Heart left ventricle (tissue), 16 donors: ENCODE results near the gene MAGI1. TPM values are rescaled to one million over a fixed set of nuclear protein-coding genes. Genes with fewer than 3 reads are reported as not detected.

ENCODE experiments used
- ATAC-seq, 4 donors: fragments of 200-7000 bp; cut with Tn5 transposase; one replicate each; pipeline ENCODE4 v1.9.1; 2020 to 2022; ENCODE audit warnings: moderate library complexity in 4 of 4, mild to moderate bottlenecking in 3 of 4, moderate number of reproducible peaks in 1 of 4
- DNase-seq, 5 donors: peaks; one replicate each; pipeline ENCODE4 v3.0.0-alpha.2; 2020
- H3K27ac ChIP-seq, 12 donors: fragments of 200-600 bp; sonication (generic) in 4 of 12; one replicate each; pipeline versions ENCODE4 v1.5.0 to v1.8.0; 2016 to 2022; ENCODE audit warnings: mild to moderate bottlenecking in 2 of 12
- H3K27me3 ChIP-seq, 9 donors: fragments of 200-600 bp; sonication (generic) in 2 of 9; one replicate each; pipeline versions ENCODE4 v1.5.1 to v1.8.0; 2016 to 2022; ENCODE audit warnings: mild to moderate bottlenecking in 3 of 9
- H3K36me3 ChIP-seq, 9 donors: fragments of 200-600 bp; sonication (generic) in 2 of 9; one replicate each; pipeline versions ENCODE4 v1.5.0 to v1.8.0; 2018 to 2022; ENCODE audit warnings: mild to moderate bottlenecking in 2 of 9
- H3K4me1 ChIP-seq, 12 donors: fragments of 200-600 bp; sonication (generic) in 4 of 12; one replicate each; pipeline versions ENCODE4 v1.5.0 to v1.8.0; 2016 to 2022; ENCODE audit warnings: mild to moderate bottlenecking in 3 of 12
- H3K4me3 ChIP-seq, 12 donors: fragments of 200-600 bp; sonication (generic) in 4 of 12; one replicate each; pipeline versions ENCODE4 v1.5.0 to v1.8.0; 2017 to 2022; ENCODE audit warnings: mild to moderate bottlenecking in 9 of 12, moderate library complexity in 4 of 12
- H3K9me3 ChIP-seq, 12 donors: fragments of 200-600 bp; sonication (generic) in 4 of 12; one replicate each; pipeline versions ENCODE4 v1.5.0 to v1.8.0; 2016 to 2022; ENCODE audit warnings: mild to moderate bottlenecking in 1 of 12
- CTCF ChIP-seq, 12 donors: fragments of 200-600 bp; sonication (generic) in 4 of 12; IDR thresholded peaks; one replicate each; pipeline versions ENCODE4 v1.5.0 to v1.8.0; 2018 to 2022; ENCODE audit warnings: antibody characterized with exemption in 12 of 12, mild to moderate bottlenecking in 5 of 12
- POLR2A ChIP-seq, 2 donors: fragments of 450-650 bp; IDR thresholded peaks; one replicate each; pipeline ENCODE4 v1.6.1; 2017; ENCODE audit warnings: antibody characterized with exemption in 2 of 2, mild to moderate bottlenecking in 2 of 2, moderate library complexity in 2 of 2
- WGBS, 4 donors: extraction: QIAGEN DNeasy Blood & Tissue Kit in 2 of 4; methylation state at CpG; one replicate each; pipeline versions ENCODE4 v1.1.5 to v1.1.7; 2013 to 2018; 5-methylcytosine and 5-hydroxymethylcytosine counted together
- intact Hi-C, 10 donors: fragments of 100-400 bp; cut with DNase I; formaldehyde crosslinking; loops; one replicate each; pipeline versions ENCODE4 v1.11.1 to v1.14.2; 2022
- polyA plus RNA-seq, 2 donors: library from polyadenylated mRNA; stranded (reverse); fragments of 200-250 nt; gene quantifications; one replicate each; pipeline ENCODE4 v1.2.3, GENCODE V29; 2013
- total RNA-seq, 9 donors: library from RNA; depleted of rRNA in 2 of 9; stranded (reverse); fragments of >200 nt in 2 of 9; fragmentation: NEBNext Ultra II Directional in 3 of 9; extraction: Animal tissue kit (Norgen Biotek cat#: 25700) in 3 of 9; gene quantifications; one replicate each; pipeline versions ENCODE4 v1.1.0 to v1.2.4, GENCODE V29; 2016 to 2023
- donor health status: ischemic (EF 13 %, LVEDD 7.1; RV severe dilation, severe dysfunction).
- donor health status: healthy with polysubstance abuse.
- donor health status: DM: no; HTN: yes; CAD: no.
- donor health status: DM: no; HTN: no; CAD: no.
- donor health status: ischemic (EF 25% LVEDD 6.9; RV normal size, moderate dysfunction).
- donor health status: ischemic (EF 25% LVEDD 5.7; RV mildly dilated, moderate dysfunction).
- donor health status: healthy.
- donor health status: DM: yes; HTN: yes; CAD: no.
- donor health status: ischemic (EF 35%, LVEDD 5.7; RV mildly dilated, moderate dysfunction).
- donor health status: nonischemic (EF 11% LVEDD 7.7; RV severe dilation, severe dysfunction).
- donor health status: DM: yes; HTN: yes; CAD: no.
- donor health status: PGD.
- donor health status: ischemic (EF 29% LVEDD 5.4; RV normal size, mild dysfunction).
- donor health status: nonischemic (EF 23%, LVEDD 6.1; RV moderate dilation, normal function).

MAGI1 gene
- total and polyA plus RNA-seq, 11 donors: 18.5 to 52.1 (median 31.4) TPM

DNA sequence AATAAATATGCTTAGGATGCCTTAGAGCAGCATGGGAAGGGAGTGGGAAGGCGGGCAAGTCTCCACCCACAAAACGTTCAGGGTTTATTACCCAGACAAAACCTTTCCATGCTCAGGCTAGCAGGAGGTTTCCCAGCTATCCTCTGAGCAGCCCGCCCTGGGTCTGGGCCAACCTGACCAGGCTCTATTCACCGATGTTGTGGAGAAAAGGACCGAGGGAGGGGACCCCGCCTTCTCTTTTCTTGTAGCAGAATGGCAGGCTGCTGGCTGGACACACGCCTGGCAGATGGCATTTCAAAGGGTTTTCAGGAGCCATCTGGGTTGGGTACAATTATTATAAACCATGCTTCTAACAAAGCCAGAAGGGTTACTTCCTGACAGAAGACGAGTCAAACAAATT lies 540.9 kb downstream of the MAGI1 start:
- H3K36me3 ChIP-seq: peaks cover 0 to 3% (median 0%) of the 10 kb centered on the region in 9 donors
- H3K9me3 ChIP-seq: no peaks in the 10 kb centered on the region
- intact Hi-C loops: no loop called here
- no peak for TF ChIP-seq CTCF (IDR thresholded peaks at IDR 0.05)
- TF ChIP-seq POLR2A (IDR thresholded peaks at IDR 0.05): no peak
- H3K4me3 ChIP-seq: no peak overlapping the region
- H3K27ac ChIP-seq: no peak overlapping the region
- ATAC-seq (no peak), DNase-seq (no peak)
- peaks cover 0 to 37% (median 7%) of the 10 kb centered on the region in 12 donors for H3K4me1 ChIP-seq
- WGBS, 4 donors: 82 to 91% (median 85%) methylated on average over 8 of the region's 8 CpGs
- H3K27me3 ChIP-seq: no peaks in the 10 kb centered on the region

DNA sequence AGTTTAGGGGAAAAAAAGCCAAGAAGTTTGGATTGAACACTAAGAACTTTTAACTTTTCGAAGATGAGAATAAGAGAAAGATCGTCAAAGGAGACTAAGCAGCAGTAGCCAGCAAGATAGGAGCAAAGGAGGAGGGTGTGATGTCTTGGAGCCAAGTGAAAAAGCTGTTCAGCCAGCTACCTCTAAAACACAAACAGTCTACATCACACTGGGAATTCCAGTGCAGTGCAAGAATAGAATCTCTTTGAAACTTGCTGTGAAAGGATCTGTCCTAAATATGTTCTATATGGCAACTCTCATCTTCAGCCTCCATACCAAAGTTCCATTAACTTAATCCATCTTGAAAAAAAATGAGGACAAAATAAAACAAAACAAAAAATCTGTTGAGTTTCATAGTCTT lies 541.5 kb downstream of the MAGI1 start:
- H3K9me3 ChIP-seq: no peaks in the 10 kb centered on the region
- H3K4me1 ChIP-seq: peaks cover 0 to 34% (median 7%) of the 10 kb centered on the region in 12 donors
- no peak overlapping the region for H3K27ac ChIP-seq
- H3K4me3 ChIP-seq: no peak overlapping the region
- intact Hi-C loops: no loop called here
- no peak for DNase-seq
- H3K27me3 ChIP-seq: no peaks in the 10 kb centered on the region
- TF ChIP-seq POLR2A (IDR thresholded peaks at IDR 0.05) (no peak), CTCF (IDR thresholded peaks at IDR 0.05) (no peak)
- WGBS, 4 donors: 65 to 79% (median 68%) methylated on average over 2 of the region's 2 CpGs
- ATAC-seq: no peak
- H3K36me3 ChIP-seq: peaks cover 0 to 5% (median 0%) of the 10 kb centered on the region in 9 donors

DNA sequence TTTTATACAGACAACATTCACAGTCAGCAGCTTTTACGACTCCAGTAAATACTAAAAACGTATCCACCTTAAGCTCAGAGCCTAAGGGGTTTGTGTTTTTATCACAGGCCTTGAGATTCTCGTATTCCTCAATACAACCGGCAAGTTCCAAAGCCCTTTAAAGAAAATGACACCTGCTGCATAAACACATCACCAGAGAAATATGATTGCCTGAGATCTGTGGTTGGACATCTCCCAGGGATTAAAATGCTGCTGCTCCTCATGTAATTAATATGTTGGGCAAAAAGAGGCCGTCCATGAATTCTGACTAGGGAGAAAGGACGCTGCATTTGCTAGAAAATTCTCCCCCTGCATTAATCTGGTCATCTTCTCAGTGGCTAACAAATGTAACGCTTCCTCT lies 544.8 kb downstream of the MAGI1 start:
- WGBS, 4 donors: 83 to 90% (median 88%) methylated on average over 7 of the region's 7 CpGs
- no peak for TF ChIP-seq POLR2A (IDR thresholded peaks at IDR 0.05)
- no peak for TF ChIP-seq CTCF (IDR thresholded peaks at IDR 0.05)
- ATAC-seq: no peak

DNA sequence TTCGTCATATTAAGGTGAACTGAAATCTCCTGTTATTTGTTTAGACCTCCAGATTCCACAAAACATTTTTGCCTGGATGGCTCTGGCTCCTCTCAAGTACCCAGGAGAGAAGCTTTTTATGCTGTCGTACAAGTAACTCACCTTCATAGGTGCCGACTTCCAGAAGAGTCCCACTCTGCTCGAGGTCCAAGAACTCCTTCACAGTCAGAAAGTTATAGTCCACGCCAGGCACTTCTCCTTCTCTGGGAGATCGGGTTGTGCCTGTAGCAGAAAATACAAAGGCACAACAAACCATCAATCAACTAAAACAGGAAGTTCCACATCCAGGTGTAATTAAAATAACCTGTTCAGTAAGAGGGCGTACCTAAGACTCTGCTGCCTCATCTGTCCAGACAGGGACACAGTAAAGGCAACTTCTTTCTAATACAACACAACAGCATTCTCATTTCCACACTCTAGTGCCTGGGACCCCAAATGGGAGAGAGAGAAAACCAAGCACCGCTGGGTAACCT lies 545.3 kb downstream of the MAGI1 start:
- no peaks in the 10 kb centered on the region for H3K27me3 ChIP-seq
- H3K9me3 ChIP-seq: no peaks in the 10 kb centered on the region
- intact Hi-C loops: no loop called here
- 86 to 90% (median 88%) methylated on average over 8 of the region's 8 CpGs for WGBS, 4 donors
- H3K4me1 ChIP-seq: peaks cover 0 to 20% (median 4%) of the 10 kb centered on the region in 12 donors
- ATAC-seq: no peak
- H3K27ac ChIP-seq: no peak overlapping the region
- DNase-seq: no peak
- no peak overlapping the region for H3K4me3 ChIP-seq
- H3K36me3 ChIP-seq: peaks cover 0 to 7% (median 0%) of the 10 kb centered on the region in 9 donors
- TF ChIP-seq CTCF (IDR thresholded peaks at IDR 0.05) (no peak), POLR2A (IDR thresholded peaks at IDR 0.05) (no peak)

More for the DNA sequence above, 544.8 kb downstream of the MAGI1 start:
- H3K9me3 ChIP-seq: no peaks in the 10 kb centered on the region
- H3K27ac ChIP-seq: no peak overlapping the region
- intact Hi-C loops: no loop called here
- H3K4me1 ChIP-seq: peaks cover 0 to 20% (median 4%) of the 10 kb centered on the region in 12 donors
- no peaks in the 10 kb centered on the region for H3K27me3 ChIP-seq
- DNase-seq: no peak
- H3K36me3 ChIP-seq: peaks cover 0 to 7% (median 0%) of the 10 kb centered on the region in 9 donors
- no peak overlapping the region for H3K4me3 ChIP-seq
